BLaER1 (cell line): Measurements from ENCODE around the gene UTF1.

Experiments
- H3K27ac ChIP-seq: shearing (Covaris generic); formaldehyde crosslinking; 2 replicates; pipeline ENCODE4 v1.8.1; 2022
- H3K27me3 ChIP-seq: shearing (Covaris generic); formaldehyde crosslinking; 2 replicates; pipeline ENCODE4 v1.8.1; 2022
- H3K36me3 ChIP-seq: shearing (Covaris generic); formaldehyde crosslinking; 2 replicates; pipeline ENCODE4 v1.8.1; 2022
- H3K4me1 ChIP-seq: shearing (Covaris generic); formaldehyde crosslinking; 2 replicates; pipeline ENCODE4 v1.8.1; 2022
- H3K4me2 ChIP-seq: shearing (Covaris generic); formaldehyde crosslinking; 2 replicates; pipeline ENCODE4 v1.8.1; 2022
- H3K4me3 ChIP-seq: shearing (Covaris generic); formaldehyde crosslinking; 2 replicates; pipeline ENCODE4 v1.8.1; 2022
- H3K9ac ChIP-seq: shearing (Covaris generic); formaldehyde crosslinking; 2 replicates; pipeline ENCODE4 v1.8.1; 2022
- H3K9me3 ChIP-seq: shearing (Covaris generic); formaldehyde crosslinking; 2 replicates; pipeline ENCODE4 v1.8.1; 2022
- H4K20me1 ChIP-seq: shearing (Covaris generic); formaldehyde crosslinking; 2 replicates; pipeline ENCODE4 v1.8.1; 2022
- Cebpa-rat ChIP-seq: shearing (Covaris generic); IDR thresholded peaks from 2 replicates; pipeline ENCODE4 v1.8.1; 2022

UTF1 gene

GRCh38 chr10:133238466-133238804 is 8.4 kb downstream of the UTF1 start:
- H3K27ac ChIP-seq = no peak overlapping the region
- H3K4me3 ChIP-seq = no peak overlapping the region
- H4K20me1 ChIP-seq = peaks cover 32% of the 10 kb centered on the region
- peak overlapping the region; percentile 22; the same call in 1 of the 2 replicates for H3K4me2 ChIP-seq
- no peak overlapping the region for H3K9ac ChIP-seq
- H3K4me1 ChIP-seq = peaks cover 70% of the 10 kb centered on the region
- TF ChIP-seq Cebpa-rat = no peak
- H3K9me3 ChIP-seq = no peaks in the 10 kb centered on the region
- H3K27me3 ChIP-seq = peaks cover 84% of the 10 kb centered on the region
- H3K36me3 ChIP-seq = no peaks in the 10 kb centered on the region

- no peaks in the 10 kb centered on the region for H3K36me3 ChIP-seq
- H3K9me3 ChIP-seq = no peaks in the 10 kb centered on the region
- peaks cover 75% of the 10 kb centered on the region for H3K27me3 ChIP-seq
- peaks cover 27% of the 10 kb centered on the region for H4K20me1 ChIP-seq
- no peak for TF ChIP-seq Cebpa-rat
- peaks cover 84% of the 10 kb centered on the region for H3K4me1 ChIP-seq
- H3K9ac ChIP-seq = no peak overlapping the region
- H3K4me2 ChIP-seq = peak overlapping the region; percentile 96
- H3K4me3 ChIP-seq = no peak overlapping the region
- H3K27ac ChIP-seq = no peak overlapping the region
Observed at GRCh38 chr10:133239990-133240389, 10.0 kb downstream of the UTF1 start.

GRCh38 chr10:133241501-133242205 is 11.6 kb downstream of the UTF1 start:
- Histone ChIP-seq H3K9me3 (no peaks in the 10 kb centered on the region), H3K27ac (peak overlapping the region; percentile 15; the same call in 1 of the 2 replicates), H3K27me3 (peaks cover 58% of the 10 kb centered on the region), H3K4me3 (peak overlapping the region; percentile 57), H3K36me3 (no peaks in the 10 kb centered on the region), H3K4me2 (peak overlapping the region; percentile 96), H4K20me1 (peaks cover 17% of the 10 kb centered on the region), H3K4me1 (peaks cover 87% of the 10 kb centered on the region), H3K9ac (peak overlapping the region; percentile 35; the same call in 1 of the 2 replicates)
- TF ChIP-seq Cebpa-rat = no peak

DNA sequence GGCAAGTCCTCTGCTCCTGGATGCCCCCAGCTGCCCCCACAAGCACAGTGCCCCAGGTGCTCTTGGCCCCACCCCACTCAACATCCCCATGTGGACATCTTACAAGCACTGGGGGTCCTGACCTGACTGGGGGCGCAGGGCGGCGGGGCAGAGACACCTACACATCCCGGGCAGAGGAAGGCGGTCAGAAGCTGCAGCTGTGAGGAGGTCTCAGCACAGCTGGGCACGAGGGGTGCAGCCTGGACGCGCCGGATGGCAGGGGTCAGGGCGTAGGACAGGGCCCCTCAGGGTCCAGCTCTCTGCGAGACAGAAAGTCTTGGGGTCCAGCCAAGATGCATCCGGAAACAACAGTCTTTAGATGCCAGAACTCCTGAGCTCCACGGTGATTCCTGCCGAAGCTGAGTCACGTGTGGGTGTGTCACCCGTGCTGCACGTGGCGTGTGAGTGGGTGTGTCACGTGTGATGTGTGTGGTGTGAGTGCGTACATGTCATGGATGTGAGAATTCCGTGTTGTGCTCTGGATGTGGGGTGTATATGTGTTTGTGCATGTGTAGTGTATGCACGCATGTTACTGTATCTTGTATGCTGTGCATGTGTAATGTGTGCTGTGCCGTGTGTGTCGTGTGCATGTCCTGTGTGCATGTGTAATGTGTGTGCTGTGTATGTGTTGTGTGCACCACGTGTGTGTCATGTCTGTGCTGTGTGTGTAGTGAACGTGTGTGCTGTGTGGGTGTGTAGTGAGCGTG is 12.8 kb downstream of the UTF1 start:
- H3K4me3 ChIP-seq = no peak overlapping the region
- H3K27ac ChIP-seq = no peak overlapping the region
- H3K9ac ChIP-seq = no peak overlapping the region
- peaks cover 88% of the 10 kb centered on the region for H3K4me1 ChIP-seq
- H3K4me2 ChIP-seq = peak overlapping the region; percentile 96
- TF ChIP-seq Cebpa-rat = no peak
- H3K27me3 ChIP-seq = peaks cover 47% of the 10 kb centered on the region
- no peaks in the 10 kb centered on the region for H3K36me3 ChIP-seq
- no peaks in the 10 kb centered on the region for H3K9me3 ChIP-seq
- peaks cover 6% of the 10 kb centered on the region; the same call in 1 of the 2 replicates for H4K20me1 ChIP-seq

- H3K36me3 ChIP-seq = no peaks in the 10 kb centered on the region
- H3K4me3 ChIP-seq = no peak overlapping the region
- no peak overlapping the region for H3K9ac ChIP-seq
Observed at GRCh38 chr10:133243593-133243992, 13.6 kb downstream of the UTF1 start.

DNA sequence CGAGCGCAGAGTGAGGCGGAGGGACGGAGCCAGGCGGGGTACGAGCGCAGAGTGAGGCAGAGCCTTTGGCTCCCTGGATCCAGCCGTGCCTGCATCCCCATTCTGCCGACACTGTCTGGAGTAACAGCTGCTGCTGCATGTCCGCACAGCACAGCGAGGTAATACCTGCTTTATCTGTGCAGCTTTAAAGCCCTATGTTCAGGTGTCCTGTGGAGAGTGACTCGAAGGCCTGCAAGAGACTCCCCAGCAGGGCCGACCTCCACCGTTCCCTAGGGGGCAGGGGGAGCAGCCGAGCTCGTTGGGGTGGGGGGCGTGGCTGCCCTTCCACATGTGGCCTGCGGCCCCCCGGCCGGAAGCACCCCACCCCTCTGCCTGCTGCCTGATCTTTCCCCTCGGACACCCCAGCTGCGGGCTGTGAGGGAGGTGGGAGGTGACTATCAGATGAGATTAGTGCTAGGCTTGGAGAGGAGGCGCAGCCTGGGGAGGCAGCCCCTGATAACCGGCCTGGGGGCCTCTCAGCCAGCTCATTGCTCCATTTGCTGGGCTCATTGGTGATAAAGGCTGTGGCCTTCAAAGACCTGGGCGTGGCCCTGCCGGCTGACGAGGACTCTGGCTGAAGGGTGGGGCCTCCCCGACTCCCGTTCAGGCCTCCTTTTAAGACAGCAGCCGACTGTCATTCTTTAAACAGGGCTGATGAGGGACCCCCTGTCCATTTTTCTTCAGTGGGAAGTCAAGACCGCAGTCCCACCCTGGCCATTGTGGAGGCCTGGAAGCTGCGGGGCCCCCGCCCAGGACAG is 15.6 kb downstream of the UTF1 start:
- H3K4me3 ChIP-seq = peak overlapping the region; percentile 14; the same call in 1 of the 2 replicates
- no peaks in the 10 kb centered on the region for H4K20me1 ChIP-seq
- H3K9me3 ChIP-seq = no peaks in the 10 kb centered on the region
- H3K27me3 ChIP-seq = peaks cover 24% of the 10 kb centered on the region
- no peak for TF ChIP-seq Cebpa-rat
- peaks cover 73% of the 10 kb centered on the region for H3K4me1 ChIP-seq
- no peak overlapping the region for H3K9ac ChIP-seq
- H3K4me2 ChIP-seq = peak overlapping the region; percentile 96
- H3K36me3 ChIP-seq = no peaks in the 10 kb centered on the region
- H3K27ac ChIP-seq = no peak overlapping the region

More at GRCh38 chr10:133243593-133243992, 13.6 kb downstream of the UTF1 start:
- Histone ChIP-seq H3K4me2 (peak overlapping the region; percentile 96), H3K4me1 (peaks cover 83% of the 10 kb centered on the region), H3K27me3 (peaks cover 39% of the 10 kb centered on the region), H4K20me1 (no peaks in the 10 kb centered on the region), H3K9me3 (no peaks in the 10 kb centered on the region), H3K27ac (no peak overlapping the region)
- no peak for TF ChIP-seq Cebpa-rat

DNA sequence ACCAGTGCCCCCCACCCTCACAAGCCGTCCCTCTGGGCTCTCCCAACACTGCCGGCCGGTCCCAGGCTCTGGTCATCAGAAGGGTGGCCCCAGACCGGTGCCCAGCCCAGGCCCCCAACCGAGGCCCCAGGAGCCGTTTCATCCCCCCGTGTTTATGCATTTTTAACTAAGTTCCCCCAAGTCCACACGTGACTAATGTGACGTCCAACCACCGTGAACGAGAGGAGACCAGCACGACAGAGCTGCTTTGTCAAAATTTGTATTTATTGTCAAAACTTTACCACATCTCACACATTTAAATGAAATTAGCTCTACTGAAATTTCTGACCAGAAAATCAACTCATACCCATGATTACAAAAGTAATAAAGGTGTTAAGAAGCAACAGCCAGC is 16.2 kb downstream of the UTF1 start:
- H3K9me3 ChIP-seq = no peaks in the 10 kb centered on the region
- peak overlapping the region; percentile 14; the same call in 1 of the 2 replicates for H3K4me3 ChIP-seq
- no peak overlapping the region for H3K9ac ChIP-seq
- H3K27me3 ChIP-seq = peaks cover 20% of the 10 kb centered on the region
- no peaks in the 10 kb centered on the region for H3K36me3 ChIP-seq
- no peaks in the 10 kb centered on the region for H4K20me1 ChIP-seq
- peak overlapping the region; percentile 96 for H3K4me2 ChIP-seq
- H3K4me1 ChIP-seq = peaks cover 67% of the 10 kb centered on the region
- H3K27ac ChIP-seq = no peak overlapping the region
- no peak for TF ChIP-seq Cebpa-rat

- Histone ChIP-seq H3K4me2 (peak overlapping the region; percentile 96), H3K9ac (no peak overlapping the region), H3K27ac (0 out of 2 replicates have a peak overlapping the region, but pooled peaks have one; percentile 6), H3K9me3 (no peaks in the 10 kb centered on the region), H3K36me3 (no peaks in the 10 kb centered on the region), H3K4me1 (peaks cover 51% of the 10 kb centered on the region), H3K27me3 (peaks cover 15% of the 10 kb centered on the region; the same call in 1 of the 2 replicates), H4K20me1 (no peaks in the 10 kb centered on the region), H3K4me3 (no peak overlapping the region)
- TF ChIP-seq Cebpa-rat = no peak
Observed at GRCh38 chr10:133247681-133248333, 17.8 kb downstream of the UTF1 start.

DNA sequence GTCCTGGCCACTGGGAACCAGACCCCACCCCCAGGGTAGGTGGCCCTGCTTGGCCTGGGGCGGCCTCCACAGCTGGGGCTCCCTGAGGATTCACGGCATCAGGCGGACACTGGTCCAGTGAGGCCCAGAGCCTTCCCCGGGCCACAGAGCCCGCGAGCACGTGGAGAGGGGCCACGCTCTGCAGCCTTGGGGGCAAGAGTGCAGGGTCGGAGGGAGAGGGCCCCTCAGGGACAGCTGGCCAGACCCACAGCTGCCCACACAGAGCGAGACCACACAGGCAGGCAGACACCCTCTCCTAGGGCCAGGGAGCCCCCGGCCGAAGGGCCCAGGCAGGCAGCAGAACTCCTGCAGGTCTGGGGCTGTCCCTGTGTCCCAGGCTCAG is 18.3 kb downstream of the UTF1 start:
- Histone ChIP-seq H3K4me2 (no peak overlapping the region), H3K27ac (0 out of 2 replicates have a peak overlapping the region, but pooled peaks have one; percentile 6), H3K4me3 (no peak overlapping the region), H4K20me1 (no peaks in the 10 kb centered on the region), H3K9me3 (no peaks in the 10 kb centered on the region), H3K4me1 (peaks cover 46% of the 10 kb centered on the region), H3K27me3 (peaks cover 10% of the 10 kb centered on the region; the same call in 1 of the 2 replicates), H3K36me3 (no peaks in the 10 kb centered on the region), H3K9ac (no peak overlapping the region)
- TF ChIP-seq Cebpa-rat = no peak
